Natural killer cell treated with Interleukin-12 subunit alpha and Interleukin-12 subunit beta and Interleukin-15 and Interleukin-18, amount 100 ng/mL, for 72 hours (primary cell): ENCODE data around the gene GARNL3. TPM values are rescaled to one million over a fixed set of nuclear protein-coding genes. Genes with fewer than 3 reads are reported as not detected.

Source experiments
- ATAC-seq, 2 donors: fragments of 150-1000 bp; cut with Tn5 transposase in 1 of 2; sonication (Bioruptor Pico), chemical (Tn5 transposase) in 1 of 2; 2 replicates each; pipeline ENCODE4 v1.10.0; 2021
- DNase-seq: peaks from one replicate; pipeline ENCODE4 v3.0.0; 2022; ENCODE audit warnings: low spot score
- H3K27ac Mint-ChIP-seq, 2 donors: 1 replicate in 1 of 2; 2 replicates in 1 of 2; pipeline ENCODE4 v1.8.0; 2022; ENCODE audit warnings: mixed read lengths in 2 of 2, mild to moderate bottlenecking in 1 of 2, moderate library complexity in 1 of 2
- H3K27me3 Mint-ChIP-seq, 2 donors: 1 replicate in 1 of 2; 2 replicates in 1 of 2; pipeline ENCODE4 v1.8.0; 2022; ENCODE audit warnings: mixed read lengths in 2 of 2
- H3K36me3 Mint-ChIP-seq: one replicate; pipeline ENCODE4 v1.8.0; 2022; ENCODE audit warnings: mixed read lengths
- H3K4me1 Mint-ChIP-seq, 2 donors: 1 replicate in 1 of 2; 2 replicates in 1 of 2; pipeline ENCODE4 v1.8.0; 2022; ENCODE audit warnings: low read depth in 2 of 2, mixed read lengths in 2 of 2, mild to moderate bottlenecking in 1 of 2
- H3K4me3 Mint-ChIP-seq: one replicate; pipeline ENCODE4 v1.8.0; 2022; ENCODE audit warnings: mixed read lengths
- H3K9me3 Mint-ChIP-seq: 2 replicates; pipeline ENCODE4 v1.8.0; 2022; ENCODE audit warnings: mixed read lengths
- total RNA-seq, 2 donors: library from RNA; stranded (reverse); gene quantifications; one replicate each; pipeline ENCODE4 v1.2.3, GENCODE V29; 2022

Gene GARNL3
- total RNA-seq, 2 donors from 2014 or later = 1.2 to 7.4 TPM

DNA sequence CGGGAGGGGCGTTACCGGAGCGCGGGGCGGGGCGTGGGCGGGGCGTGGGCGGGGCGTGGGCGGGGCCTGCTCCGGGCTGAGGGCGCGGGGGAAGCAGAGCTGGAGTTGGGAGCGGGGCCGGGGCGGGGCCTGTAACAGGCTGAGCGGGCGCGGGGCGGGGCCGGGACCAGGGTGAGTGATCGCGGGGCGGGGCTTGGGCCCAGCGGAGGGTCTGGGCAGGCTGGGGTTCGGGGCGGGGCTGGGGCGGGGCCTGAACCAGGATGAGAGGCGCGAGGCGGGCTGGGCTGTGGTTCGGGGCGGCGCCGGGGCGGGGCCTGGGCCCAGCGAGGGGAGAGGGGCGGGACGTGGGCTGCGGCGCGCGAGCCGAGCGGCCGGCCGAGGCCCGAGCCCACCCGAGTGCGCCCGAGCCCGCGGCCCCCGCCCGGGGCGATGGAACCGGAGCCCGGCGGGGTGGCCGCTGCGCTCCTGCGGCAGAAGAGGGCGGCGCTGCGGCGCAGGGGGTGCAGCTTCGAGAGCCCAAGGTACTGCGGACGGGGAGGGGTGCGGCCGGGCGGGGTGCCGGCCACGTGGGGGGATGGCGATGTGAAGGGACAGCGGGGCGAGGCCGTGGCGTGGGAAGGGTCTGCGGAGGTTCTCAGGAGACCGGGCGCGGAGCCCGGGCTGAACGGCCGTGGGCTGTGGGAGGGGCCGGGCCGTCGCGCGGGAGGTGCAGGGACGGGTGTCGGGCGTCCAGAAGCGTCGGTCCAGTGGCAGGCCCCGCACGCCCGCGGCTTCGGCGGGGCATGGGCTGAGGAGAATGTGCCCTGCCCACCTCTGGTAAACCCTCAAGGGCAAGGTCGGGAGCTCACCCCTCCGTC, 39.5 kb upstream of the GARNL3 start:
- no peaks in the 10 kb centered on the region for H3K9me3 Mint-ChIP-seq
- ATAC-seq (peak; percentile 91 to 94), DNase-seq (peak; percentile 95)
- peaks cover 16 to 21% of the 10 kb centered on the region in 2 donors for H3K4me1 Mint-ChIP-seq
- H3K27ac Mint-ChIP-seq = peak overlapping the region; percentile 73 to 80
- H3K36me3 Mint-ChIP-seq = no peaks in the 10 kb centered on the region
- H3K4me3 Mint-ChIP-seq = peak overlapping the region; percentile 94
- peaks cover 11 to 16% of the 10 kb centered on the region in 2 donors for H3K27me3 Mint-ChIP-seq

DNA sequence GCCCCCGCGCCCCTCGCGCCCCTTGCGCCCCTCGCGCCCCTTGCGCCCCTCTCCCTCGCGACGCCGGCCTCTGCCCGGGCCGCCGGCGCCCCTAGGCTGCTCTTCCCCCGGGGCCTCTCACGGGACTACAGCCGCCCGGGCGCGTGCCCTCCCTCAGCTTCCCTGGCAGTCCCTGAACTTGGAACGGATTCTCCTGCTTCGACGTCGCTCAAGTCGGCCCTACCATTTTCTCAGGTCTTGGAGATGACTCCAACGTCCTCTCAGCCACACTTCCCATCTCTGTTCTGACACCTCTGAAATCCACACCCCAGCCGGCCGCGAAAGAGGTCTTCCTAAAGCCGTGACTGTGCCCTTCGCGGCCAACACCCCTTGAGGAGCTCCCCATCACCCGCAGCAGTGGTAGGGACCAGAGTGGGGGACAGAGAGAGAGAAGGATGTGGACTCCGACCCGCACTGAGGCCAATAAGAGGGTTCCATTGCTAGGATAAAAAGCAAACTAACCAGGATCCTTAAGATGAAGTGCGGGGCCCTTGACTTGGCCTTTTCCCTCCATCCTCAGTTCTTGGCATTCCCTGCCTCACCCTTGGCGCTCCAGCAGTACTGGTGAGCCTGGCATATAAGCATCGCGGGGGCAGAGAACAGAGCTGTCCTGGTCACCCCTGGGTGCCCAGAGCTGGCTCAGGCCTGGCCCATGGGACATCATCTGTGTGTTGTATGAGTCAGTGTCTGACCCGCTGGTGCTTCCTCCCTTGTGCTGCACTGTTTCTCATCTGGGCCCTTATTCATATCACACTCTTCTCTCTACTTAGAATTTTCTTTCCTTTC, 38.6 kb upstream of the GARNL3 start:
- Mint-ChIP-seq H3K4me3 (peak overlapping the region; percentile 84), H3K4me1 (peaks cover 16 to 21% of the 10 kb centered on the region in 2 donors), H3K27me3 (peaks cover 11 to 16% of the 10 kb centered on the region in 2 donors), H3K9me3 (no peaks in the 10 kb centered on the region), H3K27ac (peak overlapping the region in 1 of 2 donors; percentile 48), H3K36me3 (no peaks in the 10 kb centered on the region)
- no peak for ATAC-seq
- no peak for DNase-seq

DNA sequence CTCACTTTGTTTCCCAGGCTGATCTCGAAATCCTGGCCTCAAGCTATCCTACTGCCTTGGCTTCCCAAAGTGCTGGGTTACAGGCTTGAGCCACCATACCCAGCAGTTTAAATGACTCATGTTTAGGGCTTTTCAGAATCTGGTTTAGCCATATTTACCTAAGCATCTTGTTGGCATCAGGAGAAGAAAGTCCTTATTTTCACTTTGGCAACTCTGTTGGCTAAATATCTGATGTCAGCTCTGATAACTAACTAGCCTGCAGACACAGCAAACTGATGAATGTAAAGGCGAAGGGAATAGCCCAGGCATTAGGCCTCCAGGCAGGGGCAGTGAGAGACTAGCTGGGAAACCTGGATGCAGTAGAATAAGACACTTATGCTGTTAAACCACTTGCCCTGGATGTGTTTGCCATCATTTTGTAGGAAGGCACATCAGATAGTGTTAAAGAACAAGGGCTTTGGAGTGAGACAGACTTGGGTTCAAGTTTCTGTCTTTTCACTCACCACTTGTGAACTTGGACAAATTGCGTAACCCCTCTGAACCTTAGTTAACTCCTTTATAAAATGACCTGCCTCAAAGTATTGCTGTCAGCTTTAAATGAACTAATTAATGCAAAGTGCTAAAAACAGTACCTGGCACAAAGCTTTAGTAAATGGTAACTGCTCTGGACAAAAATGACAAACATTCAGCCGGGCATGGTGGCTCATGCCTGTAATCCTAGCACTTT, 34.7 kb upstream of the GARNL3 start:
- no peak overlapping the region for H3K4me3 Mint-ChIP-seq
- no peak overlapping the region for H3K27ac Mint-ChIP-seq
- peaks cover 14 to 16% of the 10 kb centered on the region in 2 donors for H3K27me3 Mint-ChIP-seq
- DNase-seq (no peak), ATAC-seq (no peak)
- H3K4me1 Mint-ChIP-seq = peaks cover 9 to 11% of the 10 kb centered on the region in 2 donors
- H3K9me3 Mint-ChIP-seq = no peaks in the 10 kb centered on the region
- H3K36me3 Mint-ChIP-seq = no peaks in the 10 kb centered on the region

DNA sequence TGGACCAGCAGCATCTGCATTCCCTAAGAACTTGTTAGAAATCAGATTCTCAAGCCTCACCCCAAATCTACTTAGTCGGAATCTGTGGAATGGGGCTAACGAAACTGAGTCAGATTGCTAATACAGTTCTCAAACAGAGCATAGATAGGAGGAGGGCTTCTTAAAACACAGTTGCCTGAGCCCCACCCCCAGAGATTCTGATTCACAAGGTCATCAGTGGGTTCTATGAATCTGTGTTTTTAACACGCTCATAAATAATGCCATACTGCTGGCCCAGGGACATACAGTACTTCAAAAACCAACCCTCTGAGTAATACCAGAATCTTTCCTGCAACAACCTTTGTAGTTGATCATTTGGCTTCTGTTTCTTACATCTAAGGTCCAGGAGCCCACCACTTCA, 32.9 kb upstream of the GARNL3 start:
- Mint-ChIP-seq H3K27me3 (peaks cover 11 to 23% of the 10 kb centered on the region in 2 donors), H3K4me3 (no peak overlapping the region), H3K4me1 (peaks cover under 1 to 1% of the 10 kb centered on the region in 2 donors), H3K27ac (no peak overlapping the region), H3K36me3 (no peaks in the 10 kb centered on the region), H3K9me3 (no peaks in the 10 kb centered on the region)
- DNase-seq = no peak
- no peak for ATAC-seq

DNA sequence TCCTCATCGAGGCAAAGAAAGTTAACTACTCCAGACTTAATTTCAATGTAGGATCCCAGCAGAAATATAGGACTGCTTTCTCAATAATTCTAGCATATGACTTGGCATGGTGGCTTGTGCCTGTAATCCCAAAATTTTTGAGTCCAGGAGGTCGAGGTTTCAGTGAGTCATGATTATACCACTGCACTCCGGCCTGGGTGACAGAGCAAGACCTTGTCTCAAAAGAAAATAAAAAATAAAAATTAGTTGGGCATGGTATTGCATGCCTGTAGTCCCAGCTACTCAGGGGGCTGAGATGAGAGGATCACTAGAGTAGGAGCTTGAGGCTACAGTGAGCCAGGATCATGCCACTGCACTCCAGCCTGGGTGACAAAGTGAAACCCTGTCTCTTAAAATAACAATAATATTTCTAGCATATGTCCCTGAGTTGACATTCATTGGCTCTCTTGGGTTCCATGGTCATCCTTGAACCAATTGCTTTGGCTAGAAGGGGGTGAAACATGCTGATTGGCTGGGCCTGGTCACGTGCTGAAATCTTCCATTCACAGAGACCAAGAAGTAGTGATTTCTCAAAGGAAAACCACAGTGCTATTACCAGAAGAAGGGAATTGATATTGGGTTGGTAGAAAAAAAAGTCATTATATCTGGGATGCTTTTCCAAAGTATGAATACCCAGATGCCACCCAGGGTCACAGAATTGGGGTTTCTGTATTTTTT, 31.6 kb upstream of the GARNL3 start:
- no peak for ATAC-seq
- H3K27ac Mint-ChIP-seq = no peak overlapping the region
- DNase-seq = no peak
- H3K9me3 Mint-ChIP-seq = no peaks in the 10 kb centered on the region
- peaks cover 11 to 21% of the 10 kb centered on the region in 2 donors for H3K27me3 Mint-ChIP-seq
- no peak overlapping the region for H3K4me3 Mint-ChIP-seq
- H3K4me1 Mint-ChIP-seq = no peaks in the 10 kb centered on the region
- H3K36me3 Mint-ChIP-seq = no peaks in the 10 kb centered on the region

DNA sequence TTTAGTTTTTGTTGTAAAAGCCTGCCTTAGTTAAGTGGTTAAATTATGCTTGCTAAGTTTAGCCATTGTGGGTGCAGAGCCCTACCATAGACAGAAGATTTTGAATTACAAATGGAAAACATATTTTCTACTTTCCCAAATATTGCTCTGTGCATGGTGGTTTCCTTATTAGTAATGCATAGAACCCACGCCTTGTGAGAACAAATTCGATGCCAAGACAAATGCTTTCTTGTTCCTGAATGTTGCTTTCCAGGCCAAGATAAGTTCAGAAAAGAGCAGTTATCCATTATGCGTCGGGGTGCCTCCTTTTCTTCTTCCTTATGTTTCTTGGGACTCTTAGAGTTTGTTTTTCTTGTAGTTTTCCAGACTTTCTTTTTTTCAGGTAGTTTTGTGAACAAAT, 31.0 kb upstream of the GARNL3 start:
- ATAC-seq (no peak), DNase-seq (no peak)
- Mint-ChIP-seq H3K27me3 (peaks cover 11 to 21% of the 10 kb centered on the region in 2 donors), H3K36me3 (no peaks in the 10 kb centered on the region), H3K27ac (no peak overlapping the region), H3K9me3 (no peaks in the 10 kb centered on the region), H3K4me3 (no peak overlapping the region), H3K4me1 (no peaks in the 10 kb centered on the region)

DNA sequence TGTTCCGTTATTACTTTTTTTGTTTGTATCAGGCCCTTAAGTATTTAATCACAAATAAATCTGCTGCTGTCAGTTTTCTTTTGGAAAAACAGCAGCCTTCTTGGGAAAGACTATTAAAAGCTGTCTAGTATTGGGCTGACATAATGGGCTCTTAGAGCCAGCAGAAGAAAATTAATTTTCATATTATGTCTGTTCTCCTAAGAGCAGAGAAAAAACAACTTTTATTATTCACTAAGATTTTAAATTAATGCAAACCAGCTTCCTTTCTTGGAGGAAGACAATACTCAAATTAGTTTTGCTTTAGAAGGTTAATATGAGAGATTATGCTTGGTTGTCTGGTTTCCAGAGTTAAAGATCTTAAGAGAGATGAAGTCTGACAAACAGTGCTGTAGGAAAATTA, 30.6 kb upstream of the GARNL3 start:
- ATAC-seq (no peak), DNase-seq (no peak)
- H3K27me3 Mint-ChIP-seq = peaks cover 8 to 17% of the 10 kb centered on the region in 2 donors
- no peaks in the 10 kb centered on the region for H3K9me3 Mint-ChIP-seq
- H3K4me1 Mint-ChIP-seq = no peaks in the 10 kb centered on the region
- no peaks in the 10 kb centered on the region for H3K36me3 Mint-ChIP-seq
- no peak overlapping the region for H3K4me3 Mint-ChIP-seq
- H3K27ac Mint-ChIP-seq = no peak overlapping the region

DNA sequence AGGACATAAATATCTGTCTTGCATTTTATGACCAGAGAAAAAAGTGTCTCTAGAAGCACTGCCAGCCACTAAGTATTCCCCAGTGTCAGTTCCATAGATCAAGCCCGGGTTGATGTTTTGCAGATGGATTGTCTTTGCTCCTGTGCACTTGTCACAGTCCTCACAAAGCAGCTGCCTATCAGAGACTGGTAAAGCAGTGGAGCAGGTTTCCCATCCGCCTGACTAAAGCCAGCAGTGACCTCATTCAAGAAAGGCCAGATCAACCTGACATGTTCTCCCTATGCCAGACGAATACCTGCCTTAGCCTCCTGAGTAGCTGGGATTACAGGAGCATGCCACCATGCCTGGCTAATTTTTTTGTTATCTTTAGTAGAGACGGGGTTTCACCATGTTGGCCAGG, 26.8 kb upstream of the GARNL3 start:
- Mint-ChIP-seq H3K27me3 (peaks cover 4 to 12% of the 10 kb centered on the region in 2 donors), H3K27ac (no peak overlapping the region), H3K36me3 (no peaks in the 10 kb centered on the region), H3K9me3 (no peaks in the 10 kb centered on the region), H3K4me1 (no peaks in the 10 kb centered on the region), H3K4me3 (no peak overlapping the region)
- DNase-seq (no peak), ATAC-seq (no peak)

DNA sequence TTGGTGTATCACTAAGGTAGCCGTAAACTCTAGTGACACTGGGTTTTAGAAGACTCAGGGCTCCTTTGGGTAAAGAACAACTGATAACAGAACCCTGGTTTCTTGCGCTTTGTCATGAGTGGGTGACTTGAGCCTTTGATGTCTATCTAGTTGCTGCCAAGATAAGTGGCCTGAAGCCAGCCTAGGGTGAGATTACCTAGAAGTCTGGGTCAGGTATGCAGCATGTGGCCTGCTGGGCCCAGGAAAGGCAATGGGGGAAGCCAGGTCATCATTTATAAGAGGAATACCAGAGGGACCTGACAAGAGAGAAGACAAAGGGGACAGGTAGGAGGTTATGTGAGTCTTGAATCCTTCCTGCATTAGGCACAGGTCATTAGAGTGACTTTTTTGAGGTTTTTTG, 23.2 kb upstream of the GARNL3 start:
- Mint-ChIP-seq H3K27ac (no peak overlapping the region), H3K4me1 (peaks cover 7 to 9% of the 10 kb centered on the region in 2 donors), H3K36me3 (no peaks in the 10 kb centered on the region), H3K27me3 (peaks cover 0 to 6% of the 10 kb centered on the region in 2 donors), H3K9me3 (no peaks in the 10 kb centered on the region), H3K4me3 (no peak overlapping the region)
- ATAC-seq (no peak), DNase-seq (no peak)

DNA sequence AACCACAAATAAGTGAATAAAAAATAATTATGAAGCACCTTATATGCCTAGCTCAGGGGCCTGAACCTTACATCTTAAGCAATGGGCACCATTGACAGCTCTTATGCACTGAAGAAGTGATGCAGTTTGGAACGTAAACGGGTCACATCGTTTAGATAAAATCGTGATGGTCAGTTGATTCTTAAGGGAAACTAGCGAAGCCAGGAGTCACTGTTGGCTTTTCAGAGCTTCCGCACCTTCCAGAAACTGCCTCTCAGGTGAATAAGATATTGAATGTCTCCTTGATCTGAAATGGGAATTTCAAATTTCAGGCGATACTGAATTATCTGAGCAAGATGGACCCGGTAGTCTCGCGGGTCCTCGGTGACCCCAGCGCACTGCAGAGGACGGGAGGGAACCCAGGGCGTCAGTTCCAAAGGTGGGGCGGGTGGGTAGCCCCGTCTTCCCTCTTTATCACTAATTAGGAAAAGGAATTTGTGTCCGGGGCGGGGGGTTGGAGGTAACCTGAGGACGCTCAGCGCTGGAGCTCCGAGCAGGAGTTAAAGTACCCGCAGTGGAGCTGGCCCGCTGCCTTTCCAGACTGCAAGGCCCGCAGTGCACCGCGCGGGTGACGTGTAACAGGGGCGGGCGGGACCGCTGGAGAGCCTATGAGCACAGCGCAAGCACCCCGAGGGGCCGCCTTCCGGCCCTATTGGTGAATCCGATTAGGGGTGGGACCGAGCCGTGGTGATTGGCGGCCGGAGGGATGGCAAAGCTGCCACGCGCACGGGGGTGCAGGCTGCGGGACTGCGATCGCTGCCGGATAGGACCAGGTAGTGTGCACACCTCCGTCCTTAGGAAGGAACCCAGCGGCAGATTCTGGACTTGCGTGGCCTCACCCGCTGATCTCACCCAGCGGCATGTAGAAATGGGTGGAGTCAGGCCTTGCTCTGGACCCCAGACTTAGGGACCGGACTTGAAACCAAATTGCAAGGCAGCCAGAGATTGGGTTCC, 19.7 kb upstream of the GARNL3 start:
- DNase-seq (peak; percentile 96), ATAC-seq (peak; percentile 100)
- Mint-ChIP-seq H3K27me3 (peaks cover 0 to 3% of the 10 kb centered on the region in 2 donors), H3K4me3 (peak overlapping the region; percentile 85), H3K27ac (peak overlapping the region in 1 of 2 donors; percentile 67), H3K9me3 (no peaks in the 10 kb centered on the region), H3K36me3 (no peaks in the 10 kb centered on the region), H3K4me1 (peaks cover 7 to 9% of the 10 kb centered on the region in 2 donors)

DNA sequence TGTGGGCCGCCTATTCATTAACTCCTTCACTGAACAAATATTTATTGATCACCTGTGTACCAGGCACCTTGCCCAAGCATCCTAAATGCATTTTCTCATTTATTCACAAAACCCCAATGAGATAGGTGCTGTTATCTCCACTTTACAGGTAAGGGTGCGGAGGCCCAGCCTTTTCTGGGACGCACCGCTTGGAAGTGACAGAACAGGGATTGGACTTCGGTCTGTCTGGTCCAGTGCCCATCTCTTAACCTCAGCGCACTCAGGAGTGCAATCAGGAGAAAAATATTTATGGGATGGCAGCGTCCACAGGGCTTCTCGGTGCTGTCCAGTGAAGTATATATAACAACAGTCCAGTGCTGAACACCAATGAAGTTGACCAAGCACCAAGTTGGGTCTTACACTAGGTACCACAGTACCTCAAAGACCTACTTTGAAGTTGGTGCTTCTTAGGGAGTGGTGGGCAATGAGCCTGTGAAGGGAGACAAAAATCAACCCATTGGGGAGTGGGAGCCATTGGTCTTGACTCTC, 18.9 kb upstream of the GARNL3 start:
- no peaks in the 10 kb centered on the region for H3K9me3 Mint-ChIP-seq
- no peak for DNase-seq
- H3K4me1 Mint-ChIP-seq = peaks cover 7 to 9% of the 10 kb centered on the region in 2 donors
- peaks cover 0 to 8% of the 10 kb centered on the region in 2 donors for H3K27me3 Mint-ChIP-seq
- no peaks in the 10 kb centered on the region for H3K36me3 Mint-ChIP-seq
- no peak for ATAC-seq
- H3K4me3 Mint-ChIP-seq = peak overlapping the region; percentile 85
- no peak overlapping the region for H3K27ac Mint-ChIP-seq

DNA sequence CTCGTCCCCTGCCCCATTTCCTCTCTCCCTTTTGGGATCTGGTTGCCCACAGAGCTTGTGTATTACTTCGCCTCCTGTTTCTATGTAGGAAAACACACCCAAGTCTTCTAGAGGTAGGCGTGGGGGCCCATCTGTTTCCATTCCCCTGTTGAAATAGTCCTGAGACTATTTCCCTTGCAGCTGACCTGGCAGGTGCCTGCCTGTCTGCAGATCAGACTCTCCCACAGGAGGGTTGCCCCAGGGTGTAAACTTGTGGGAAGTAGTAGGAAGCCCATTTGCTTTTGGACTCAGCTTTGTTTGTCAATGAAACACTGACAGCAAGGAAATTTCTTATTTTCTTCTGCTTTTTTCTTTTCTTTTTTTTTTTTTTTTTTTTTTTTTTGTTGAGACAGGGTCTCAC, 16.3 kb upstream of the GARNL3 start:
- H3K9me3 Mint-ChIP-seq = no peaks in the 10 kb centered on the region
- no peak overlapping the region for H3K4me3 Mint-ChIP-seq
- H3K4me1 Mint-ChIP-seq = peaks cover 7 to 9% of the 10 kb centered on the region in 2 donors
- DNase-seq (no peak), ATAC-seq (no peak)
- H3K27me3 Mint-ChIP-seq = peaks cover 2 to 9% of the 10 kb centered on the region in 2 donors
- no peak overlapping the region for H3K27ac Mint-ChIP-seq
- no peaks in the 10 kb centered on the region for H3K36me3 Mint-ChIP-seq
